ENCODE data around the gene PCDHB10.
"Not testable (repeated sequence)": the region's sequence is repeated elsewhere in the genome, so short reads cannot be mapped to it uniquely, and the experiment has no call there.

PCDHB10 gene

DNA sequence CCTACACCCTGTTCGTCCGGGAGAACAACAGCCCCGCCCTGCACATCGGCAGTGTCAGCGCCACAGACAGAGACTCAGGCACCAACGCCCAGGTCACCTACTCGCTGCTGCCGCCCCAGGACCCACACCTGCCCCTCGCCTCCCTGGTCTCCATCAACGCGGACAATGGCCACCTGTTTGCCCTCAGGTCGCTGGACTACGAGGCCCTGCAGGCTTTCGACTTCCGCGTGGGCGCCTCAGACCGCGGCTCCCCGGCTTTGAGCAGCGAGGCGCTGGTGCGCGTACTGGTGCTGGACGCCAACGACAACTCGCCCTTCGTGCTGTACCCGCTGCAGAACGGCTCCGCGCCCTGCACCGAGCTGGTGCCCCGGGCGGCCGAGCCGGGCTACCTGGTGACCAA, 3.5 kb upstream of the PCDHB10 start:
- DNase-seq = not testable (repeated sequence)

- DNase-seq = not testable (repeated sequence)
These were observed 3.0 kb upstream of the PCDHB10 start for GRCh38 chr5:141189131-141189530.

DNA sequence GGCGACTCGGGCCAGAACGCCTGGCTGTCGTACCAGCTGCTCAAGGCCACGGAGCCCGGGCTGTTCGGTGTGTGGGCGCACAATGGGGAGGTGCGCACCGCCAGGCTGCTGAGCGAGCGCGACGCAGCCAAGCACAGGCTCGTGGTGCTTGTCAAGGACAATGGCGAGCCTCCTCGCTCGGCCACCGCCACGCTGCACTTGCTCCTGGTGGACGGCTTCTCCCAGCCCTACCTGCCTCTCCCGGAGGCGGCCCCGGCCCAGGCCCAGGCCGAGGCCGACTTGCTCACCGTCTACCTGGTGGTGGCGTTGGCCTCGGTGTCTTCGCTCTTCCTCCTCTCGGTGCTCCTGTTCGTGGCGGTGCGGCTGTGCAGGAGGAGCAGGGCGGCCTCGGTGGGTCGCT, 2.2 kb downstream of the PCDHB10 start:
- not testable (repeated sequence) for DNase-seq

DNA sequence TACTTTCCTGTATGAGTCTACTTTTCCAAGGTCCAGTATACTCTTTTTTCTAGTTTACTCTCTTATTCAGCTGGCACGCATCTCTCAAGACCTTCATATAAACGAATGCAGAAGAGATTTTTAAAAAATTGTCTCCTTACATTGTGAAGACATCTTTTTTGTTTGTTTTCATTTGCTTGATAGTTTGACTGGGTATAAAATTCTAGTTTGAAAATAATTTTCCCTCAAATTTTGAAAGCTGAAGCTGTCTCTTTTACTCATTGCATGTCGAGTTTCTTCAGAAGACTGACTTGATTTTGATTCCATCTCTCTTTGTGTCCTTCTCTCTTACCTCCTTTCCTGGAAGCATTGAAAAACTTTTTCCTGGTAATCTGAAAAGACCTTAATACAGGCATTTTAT, 4.2 kb downstream of the PCDHB10 start:
- DNase-seq = no peak

DNA sequence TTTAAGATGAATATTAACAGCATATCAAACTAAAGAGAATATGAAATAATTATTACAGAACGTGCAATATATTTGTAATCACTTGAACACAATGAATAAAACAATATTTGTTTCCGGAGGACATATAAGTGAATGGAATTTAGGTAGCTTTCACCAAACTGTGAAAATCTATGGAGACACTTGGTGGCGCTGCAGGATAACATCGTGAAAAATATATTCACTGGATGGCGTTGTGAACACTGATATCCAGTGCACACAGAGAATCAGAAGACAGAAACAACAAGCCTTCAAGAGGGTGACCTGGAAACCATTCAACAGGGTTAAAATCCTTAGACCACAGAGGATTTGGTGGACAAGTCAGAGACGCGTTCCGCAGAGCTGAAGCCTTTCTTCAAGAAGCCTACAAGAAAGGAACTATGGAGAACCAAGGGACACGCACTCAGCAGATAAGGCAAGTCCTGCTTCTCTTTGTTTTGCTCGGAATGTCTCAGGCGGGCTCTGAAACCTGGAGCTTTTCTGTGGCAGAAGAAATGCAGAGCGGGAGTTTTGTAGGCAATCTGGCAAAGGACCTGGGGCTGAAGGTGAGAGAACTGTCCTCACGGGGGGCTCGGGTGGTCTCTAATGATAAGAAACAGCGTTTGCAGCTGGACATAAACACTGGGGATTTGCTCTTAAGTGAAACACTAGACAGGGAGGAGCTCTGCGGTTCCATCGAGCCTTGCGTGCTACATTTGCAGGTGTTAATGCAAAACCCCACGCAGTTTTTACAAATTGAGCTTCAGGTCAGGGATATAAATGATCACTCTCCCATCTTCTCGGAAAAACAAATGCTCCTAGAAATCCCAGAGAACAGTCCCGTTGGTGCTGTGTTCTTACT, 7.4 kb downstream of the PCDHB10 start, which contains the start of gene PCDHB11:
Gene PCDHB11 (plus strand): TSS at position 269 of the 877 bp plus-strand sequence. CDS start 148 bp downstream, at position 417.
- DNase-seq = no peak

GRCh38 chr5:141201126-141201525, 9.0 kb downstream of the PCDHB10 start:
- DNase-seq = not testable (repeated sequence)

GRCh38 chr5:141201646-141202045, 9.5 kb downstream of the PCDHB10 start:
- not testable (repeated sequence) for DNase-seq

GRCh38 chr5:141208478-141208877, 16.3 kb downstream of the PCDHB10 start, which contains the start of gene PCDHB12:
Gene PCDHB12, plus strand, starts transcription at chr5:141208719. Its CDS starts 189 bp downstream, at chr5:141208908.
- no peak for DNase-seq

GRCh38 chr5:141210281-141210680, 18.1 kb downstream of the PCDHB10 start:
- not testable (repeated sequence) for DNase-seq

- not testable (repeated sequence) for DNase-seq
These were observed 18.7 kb downstream of the PCDHB10 start for GRCh38 chr5:141210849-141211248.

DNA sequence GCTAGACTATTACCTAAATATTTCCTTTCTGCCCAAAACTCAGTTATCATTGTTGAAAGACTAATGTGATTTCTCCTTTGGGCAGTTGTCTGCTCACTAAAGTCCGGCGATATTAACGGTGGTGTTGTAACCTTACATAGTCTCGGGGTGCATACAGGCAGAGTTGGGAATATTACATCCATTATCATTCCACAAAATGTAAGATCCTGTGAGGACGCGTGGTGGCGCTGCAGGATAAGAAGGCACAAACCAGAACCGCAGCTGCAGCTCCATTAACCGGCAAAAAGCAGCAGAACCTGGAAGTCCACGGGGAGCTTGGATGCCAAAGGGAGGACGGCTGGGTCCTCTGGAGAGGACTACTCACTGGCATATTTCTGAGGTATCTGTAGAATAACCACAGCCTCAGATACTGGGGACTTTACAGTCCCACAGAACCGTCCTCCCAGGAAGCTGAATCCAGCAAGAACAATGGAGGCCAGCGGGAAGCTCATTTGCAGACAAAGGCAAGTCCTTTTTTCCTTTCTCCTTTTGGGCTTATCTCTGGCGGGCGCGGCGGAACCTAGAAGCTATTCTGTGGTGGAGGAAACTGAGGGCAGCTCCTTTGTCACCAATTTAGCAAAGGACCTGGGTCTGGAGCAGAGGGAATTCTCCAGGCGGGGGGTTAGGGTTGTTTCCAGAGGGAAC, 21.6 kb downstream of the PCDHB10 start, which contains the start of gene PCDHB13:
Gene PCDHB13 (plus strand): TSS at position 264 of the 684 bp plus-strand sequence. CDS start 205 bp downstream, at position 469.
- not testable (repeated sequence) for DNase-seq

DNA sequence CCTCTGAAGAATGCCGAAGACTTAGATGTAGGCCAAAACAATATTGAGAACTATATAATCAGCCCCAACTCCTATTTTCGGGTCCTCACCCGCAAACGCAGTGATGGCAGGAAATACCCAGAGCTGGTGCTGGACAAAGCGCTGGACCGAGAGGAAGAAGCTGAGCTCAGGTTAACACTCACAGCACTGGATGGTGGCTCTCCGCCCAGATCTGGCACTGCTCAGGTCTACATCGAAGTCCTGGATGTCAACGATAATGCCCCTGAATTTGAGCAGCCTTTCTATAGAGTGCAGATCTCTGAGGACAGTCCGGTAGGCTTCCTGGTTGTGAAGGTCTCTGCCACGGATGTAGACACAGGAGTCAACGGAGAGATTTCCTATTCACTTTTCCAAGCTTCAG, 22.4 kb downstream of the PCDHB10 start:
- not testable (repeated sequence) for DNase-seq

DNA sequence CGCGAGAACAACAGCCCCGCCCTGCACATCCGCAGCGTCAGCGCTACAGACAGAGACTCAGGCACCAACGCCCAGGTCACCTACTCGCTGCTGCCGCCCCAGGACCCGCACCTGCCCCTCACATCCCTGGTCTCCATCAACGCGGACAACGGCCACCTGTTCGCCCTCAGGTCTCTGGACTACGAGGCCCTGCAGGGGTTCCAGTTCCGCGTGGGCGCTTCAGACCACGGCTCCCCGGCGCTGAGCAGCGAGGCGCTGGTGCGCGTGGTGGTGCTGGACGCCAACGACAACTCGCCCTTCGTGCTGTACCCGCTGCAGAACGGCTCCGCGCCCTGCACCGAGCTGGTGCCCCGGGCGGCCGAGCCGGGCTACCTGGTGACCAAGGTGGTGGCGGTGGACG, 23.4 kb downstream of the PCDHB10 start:
- not testable (repeated sequence) for DNase-seq

GRCh38 chr5:141216035-141216434, 23.9 kb downstream of the PCDHB10 start:
- not testable (repeated sequence) for DNase-seq

DNA sequence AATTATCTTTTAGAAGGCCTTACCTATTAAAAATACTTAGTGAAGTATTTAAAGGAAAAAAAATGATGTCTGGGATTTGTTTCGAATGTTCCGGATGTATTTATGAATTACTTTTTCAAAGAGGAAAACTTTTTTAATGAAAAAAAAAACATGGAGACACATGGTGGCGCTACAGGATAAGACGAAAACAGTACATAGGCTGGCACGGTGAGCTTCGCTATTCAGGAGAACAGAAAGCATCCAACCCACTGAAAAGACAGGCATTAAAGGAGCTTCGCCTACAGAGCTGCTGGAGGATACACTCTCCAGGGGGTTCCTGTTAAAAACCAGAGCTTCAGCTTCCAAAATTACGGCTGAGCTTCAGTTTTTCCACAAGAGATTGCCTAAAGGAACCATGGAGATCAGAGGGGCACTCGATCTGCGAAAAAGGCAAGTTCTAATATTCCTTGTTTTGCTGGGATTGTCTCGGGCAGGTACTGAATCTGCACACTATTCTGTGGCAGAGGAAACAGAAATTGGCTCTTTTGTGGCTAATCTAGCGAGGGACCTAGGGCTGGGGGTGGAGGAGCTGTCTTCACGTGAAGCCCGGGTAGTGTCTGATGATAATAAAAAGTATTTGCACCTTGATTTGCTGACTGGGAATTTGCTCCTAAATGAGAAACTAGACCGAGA, 31.1 kb downstream of the PCDHB10 start, which contains the start of gene PCDHB14:
Gene PCDHB14 (plus strand): TSS at position 232 of the 672 bp plus-strand sequence. CDS start 163 bp downstream, at position 395.
- DNase-seq = peak; percentile 34

DNA sequence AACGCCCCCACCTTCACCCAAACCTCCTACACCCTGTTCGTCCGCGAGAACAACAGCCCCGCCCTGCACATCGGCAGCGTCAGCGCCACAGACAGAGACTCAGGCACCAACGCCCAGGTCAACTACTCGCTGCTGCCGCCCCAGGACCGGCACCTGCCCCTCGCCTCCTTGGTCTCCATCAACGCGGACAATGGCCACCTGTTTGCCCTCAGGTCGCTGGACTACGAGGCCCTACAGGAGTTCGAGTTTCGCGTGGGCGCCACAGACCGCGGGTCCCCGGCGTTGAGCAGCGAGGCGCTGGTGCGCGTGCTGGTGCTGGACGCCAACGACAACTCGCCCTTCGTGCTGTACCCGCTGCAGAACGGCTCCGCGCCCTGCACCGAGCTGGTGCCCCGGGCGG, 32.7 kb downstream of the PCDHB10 start:
- not testable (repeated sequence) for DNase-seq

- DNase-seq = not testable (repeated sequence)
These were observed 33.3 kb downstream of the PCDHB10 start for GRCh38 chr5:141225421-141225820.

GRCh38 chr5:141234109-141234667, 42.0 kb downstream of the PCDHB10 start:
- no peak for DNase-seq

- DNase-seq = not testable (repeated sequence)
These were observed 43.8 kb downstream of the PCDHB10 start for GRCh38 chr5:141235922-141236321.

DNA sequence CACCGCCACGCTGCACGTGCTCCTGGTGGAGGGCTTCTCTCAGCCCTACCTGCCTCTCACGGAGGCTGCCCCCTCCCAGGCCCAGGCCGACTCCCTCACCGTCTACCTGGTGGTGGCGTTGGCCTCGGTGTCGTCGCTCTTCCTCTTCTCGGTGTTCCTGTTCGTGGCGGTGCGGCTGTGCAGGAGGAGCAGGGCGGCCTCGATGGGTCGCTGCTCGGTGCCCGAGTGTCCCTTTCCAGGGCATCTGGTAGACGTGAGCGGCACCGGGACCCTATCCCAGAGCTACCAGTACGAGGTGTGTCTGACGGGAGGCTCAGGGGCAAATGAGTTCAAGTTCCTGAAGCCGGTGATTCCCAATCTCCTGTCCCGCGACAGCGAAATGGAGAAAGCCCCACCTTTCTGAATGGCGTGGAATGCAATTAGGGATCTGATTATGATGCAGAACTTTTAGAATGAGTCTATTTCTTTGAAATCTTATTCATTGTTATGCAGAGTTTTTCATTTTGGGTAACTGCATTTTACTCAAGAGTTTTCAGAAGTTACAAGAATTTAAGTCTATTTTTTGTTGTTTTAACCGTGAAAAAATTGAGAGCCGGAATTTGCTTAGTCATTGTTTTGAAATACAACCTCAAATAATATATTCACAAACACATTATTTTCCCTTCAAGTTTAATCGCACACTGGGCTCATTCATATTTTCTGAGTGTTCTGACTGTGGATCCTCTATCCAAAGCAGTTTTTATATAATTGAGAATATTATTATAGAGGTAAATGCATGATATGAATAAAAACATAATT, 44.6 kb downstream of the PCDHB10 start:
- no peak for DNase-seq

GRCh38 chr5:141241496-141241895, 49.3 kb downstream of the PCDHB10 start:
- DNase-seq = no peak

All from NCI-H2029 (cell line).